COLO829 (cell line): ENCODE data around the gene CHMP1A.

Experiments used
- DNase-seq: peaks from one replicate; pipeline ENCODE4 v3.0.0; 2012; ENCODE audit warnings: low spot score

The CHMP1A gene

DNA sequence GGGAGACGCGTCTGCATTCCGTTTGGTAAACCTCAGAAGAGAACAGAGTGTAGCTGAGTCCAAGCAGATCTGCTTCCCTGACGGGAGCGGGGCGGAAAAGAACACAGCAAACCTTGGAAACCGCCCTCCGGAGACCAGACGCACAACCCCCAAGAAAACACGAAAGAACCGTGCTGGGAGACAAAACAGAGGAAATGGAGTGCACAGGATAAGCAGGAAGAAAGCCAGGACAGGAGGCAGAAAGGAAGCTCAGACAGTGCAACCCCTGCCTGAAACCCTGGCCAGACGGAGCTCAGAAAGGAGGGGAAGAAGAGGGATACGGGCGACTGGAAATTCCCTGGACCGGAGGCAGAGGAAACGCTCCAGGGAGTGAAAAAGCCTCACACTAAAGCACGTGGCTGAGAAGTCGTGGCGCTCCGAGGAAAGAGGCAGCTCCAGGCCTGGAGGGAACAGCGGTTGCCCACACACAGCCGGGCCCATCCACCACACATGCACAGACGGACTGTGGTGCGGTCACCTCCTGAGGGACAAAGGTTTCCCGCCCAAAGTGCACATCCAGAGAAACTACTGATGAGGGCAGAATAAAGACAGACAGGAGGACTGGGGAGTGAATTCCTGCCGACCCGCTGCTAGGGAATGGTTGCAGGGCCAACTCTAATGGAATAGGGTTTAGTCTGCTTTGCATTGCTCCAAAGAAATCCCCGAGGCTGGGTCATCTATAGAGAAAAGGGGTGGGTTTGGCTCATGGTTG, 33.8 kb downstream of the CHMP1A start:
- no peak for DNase-seq

DNA sequence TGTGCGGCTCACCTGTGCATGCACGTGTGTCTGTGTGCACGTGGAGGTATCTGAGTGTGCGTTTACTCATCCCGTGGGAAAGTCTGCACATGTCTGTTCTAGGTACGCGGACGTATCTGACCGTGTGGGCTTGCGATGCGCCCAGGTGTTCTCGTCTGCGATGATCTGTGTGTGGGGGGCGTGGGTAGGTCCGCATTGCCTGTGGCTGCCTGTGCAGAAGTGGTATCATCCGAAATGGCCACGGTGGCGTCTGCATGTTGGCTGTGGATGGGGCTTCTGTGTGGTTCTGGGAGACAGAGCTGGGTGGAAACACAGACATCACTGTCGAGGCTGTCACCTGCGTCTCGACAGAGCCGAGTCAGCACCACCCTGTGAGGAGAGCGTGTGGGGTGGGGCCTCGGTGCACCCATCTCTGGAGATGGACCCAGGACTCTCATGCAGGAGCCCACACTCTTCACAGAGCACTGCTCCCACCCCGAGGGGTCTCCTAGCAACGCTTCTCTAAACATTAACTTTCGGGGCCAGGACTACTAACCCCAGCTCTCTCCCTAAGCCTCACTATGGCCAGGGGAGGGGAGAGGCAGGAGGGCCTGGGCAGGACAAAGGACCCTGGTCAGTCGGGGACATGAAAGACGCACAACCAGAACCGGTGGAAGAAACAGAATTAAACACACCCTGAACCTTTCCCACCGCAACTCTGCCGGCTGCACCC, 35.7 kb downstream of the CHMP1A start:
- no peak for DNase-seq

DNA sequence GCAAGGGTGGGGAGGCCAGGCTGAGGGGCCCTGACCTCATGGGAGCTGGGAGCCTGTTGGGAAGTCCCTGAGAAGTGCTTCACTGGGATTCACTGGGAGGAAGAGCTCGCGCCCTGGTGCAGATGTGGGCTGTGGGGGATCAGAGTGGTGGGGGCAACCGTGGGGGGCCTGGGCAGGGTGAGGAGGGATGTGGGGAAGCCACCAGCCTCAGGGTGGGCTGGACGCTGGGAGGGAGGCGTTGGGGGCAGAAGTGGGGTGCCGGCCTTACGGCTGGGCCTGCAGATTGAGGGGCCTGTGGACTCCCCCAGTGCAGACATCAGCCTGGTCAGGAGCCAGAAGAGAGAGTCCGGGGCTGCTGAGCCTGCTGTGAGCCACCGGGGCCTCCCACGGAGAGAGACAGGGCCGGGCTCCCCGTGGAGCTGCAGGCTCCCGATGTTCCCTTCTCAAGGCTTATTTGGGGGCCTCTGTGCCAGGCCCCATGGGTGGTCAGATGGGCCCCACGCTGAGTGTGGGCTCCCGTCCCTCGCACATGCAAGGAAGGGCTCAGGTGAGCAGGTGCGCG, 36.3 kb downstream of the CHMP1A start:
- DNase-seq, result no peak

DNA sequence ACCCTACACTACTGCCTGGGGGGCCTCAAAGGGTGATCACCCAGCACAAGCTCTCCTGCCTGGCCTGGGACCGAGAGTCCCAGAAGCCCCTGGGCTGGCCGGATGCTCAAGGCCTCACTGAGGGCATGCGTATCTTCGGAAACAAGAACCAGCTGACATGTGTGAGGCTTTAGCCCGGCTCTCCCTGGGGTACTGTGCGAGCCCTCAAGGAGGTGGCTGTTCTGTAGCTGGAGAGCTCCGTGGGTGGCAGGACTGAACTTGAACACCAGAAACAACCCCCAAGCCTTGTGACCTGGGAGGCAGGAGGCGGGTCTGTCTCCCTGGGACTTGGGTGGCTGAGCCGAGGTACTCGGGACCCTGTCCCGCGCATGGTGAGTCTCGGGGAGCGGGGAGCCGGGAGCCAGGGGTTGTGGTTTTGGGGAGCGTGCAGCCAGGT, 37.1 kb downstream of the CHMP1A start:
- DNase-seq, result no peak

DNA sequence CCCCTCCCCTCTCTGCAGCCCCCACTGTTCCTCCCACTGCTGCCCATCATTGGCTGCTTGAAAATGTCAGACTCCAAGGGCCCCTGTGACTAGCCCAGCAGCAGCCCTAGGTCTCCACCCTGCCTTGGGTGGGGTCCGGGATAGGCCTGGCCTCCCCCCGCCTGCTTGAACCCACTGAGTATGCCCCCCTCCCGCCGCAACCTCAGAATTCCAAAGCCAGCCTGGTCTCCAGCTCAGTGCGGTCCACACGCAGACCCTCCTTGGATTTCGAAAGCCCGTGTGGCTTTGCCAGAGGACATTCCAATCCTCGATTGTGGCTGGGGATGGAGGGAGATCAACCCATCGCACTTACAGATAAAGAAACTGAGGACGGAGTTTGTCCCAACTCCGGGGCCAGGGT, 37.7 kb downstream of the CHMP1A start:
- no peak for DNase-seq

DNA sequence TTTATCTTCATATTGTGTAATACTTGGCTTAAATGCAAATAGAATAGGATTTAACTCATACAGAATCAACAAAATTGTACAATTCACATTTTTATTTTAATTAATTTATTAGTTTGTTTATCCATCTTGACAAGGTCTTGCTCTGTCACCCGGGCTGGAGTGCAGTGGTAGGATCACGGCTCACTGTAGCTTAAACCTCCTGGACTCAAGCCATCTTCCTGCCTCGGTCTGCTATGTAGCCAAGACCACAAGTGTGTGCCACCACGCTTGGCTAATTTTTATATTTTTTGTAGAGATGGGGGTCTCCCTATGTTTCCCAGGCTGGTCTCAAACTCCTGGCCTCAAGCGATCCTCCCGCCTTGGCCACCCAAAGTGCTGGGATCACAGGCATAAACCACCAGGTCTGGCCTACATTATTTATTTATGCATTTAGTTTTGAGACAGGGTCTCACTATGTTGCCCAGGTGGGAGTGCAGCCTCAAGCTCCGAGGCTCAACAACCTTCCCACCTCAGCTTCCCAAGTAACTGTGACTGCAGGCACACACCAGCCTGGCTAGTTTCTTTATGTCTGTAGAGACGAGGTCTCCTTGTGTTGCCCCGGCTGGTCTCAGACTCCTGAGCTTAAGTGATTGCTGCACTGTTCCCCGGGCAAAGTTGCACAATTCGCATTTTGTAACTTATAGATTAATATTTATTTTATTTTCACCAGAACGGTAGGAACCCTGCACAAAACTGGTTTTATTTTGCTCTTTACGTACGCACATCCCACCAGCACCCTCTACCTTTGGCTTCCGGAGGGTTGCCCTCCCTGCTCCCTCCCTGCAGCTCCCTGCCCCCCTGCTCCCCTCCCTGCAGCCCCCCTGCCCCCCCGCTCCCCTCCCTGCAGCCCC, 39.2 kb downstream of the CHMP1A start:
- DNase-seq, result no peak

DNA sequence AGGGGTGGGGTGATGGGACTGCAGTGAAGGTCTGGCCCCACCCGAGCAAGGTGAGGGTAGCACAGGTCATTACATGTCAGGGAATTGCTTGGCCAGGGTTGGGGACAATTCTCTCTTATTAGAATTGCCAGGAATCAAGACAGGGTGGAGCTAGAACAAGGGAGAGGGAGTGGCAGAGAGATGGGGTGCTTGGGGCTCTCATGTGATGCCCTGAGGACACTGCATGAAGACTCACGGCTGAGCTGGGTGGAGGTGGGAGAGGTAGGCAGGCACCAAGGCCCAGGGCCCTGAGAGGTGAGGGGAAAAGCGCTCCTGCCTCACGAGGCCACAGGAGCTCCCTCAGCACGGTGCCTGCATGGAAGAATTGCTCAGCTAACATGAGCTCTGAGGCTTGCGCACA, 40.5 kb downstream of the CHMP1A start:
- no peak for DNase-seq

DNA sequence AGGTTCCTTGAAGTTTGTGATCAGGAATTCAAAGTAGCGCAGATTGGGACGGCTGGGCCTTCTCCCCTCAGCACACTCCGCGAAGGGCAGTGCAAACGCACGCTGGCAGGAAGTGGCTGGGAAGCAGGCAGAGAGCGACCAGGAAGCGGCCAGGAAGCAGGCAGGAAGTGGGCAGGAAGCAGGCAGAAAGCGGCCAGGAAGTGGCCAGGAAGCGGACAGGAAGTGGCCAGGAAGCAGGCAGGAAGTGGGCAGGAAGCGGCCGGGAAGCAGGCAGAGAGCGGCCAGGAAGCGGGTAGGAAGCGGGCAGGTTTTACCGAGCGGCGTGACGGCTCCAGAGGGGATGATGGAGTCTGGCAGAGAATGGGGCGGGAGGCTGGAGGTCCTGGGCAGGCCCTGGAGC, 40.9 kb downstream of the CHMP1A start:
- DNase-seq, result no peak

DNA sequence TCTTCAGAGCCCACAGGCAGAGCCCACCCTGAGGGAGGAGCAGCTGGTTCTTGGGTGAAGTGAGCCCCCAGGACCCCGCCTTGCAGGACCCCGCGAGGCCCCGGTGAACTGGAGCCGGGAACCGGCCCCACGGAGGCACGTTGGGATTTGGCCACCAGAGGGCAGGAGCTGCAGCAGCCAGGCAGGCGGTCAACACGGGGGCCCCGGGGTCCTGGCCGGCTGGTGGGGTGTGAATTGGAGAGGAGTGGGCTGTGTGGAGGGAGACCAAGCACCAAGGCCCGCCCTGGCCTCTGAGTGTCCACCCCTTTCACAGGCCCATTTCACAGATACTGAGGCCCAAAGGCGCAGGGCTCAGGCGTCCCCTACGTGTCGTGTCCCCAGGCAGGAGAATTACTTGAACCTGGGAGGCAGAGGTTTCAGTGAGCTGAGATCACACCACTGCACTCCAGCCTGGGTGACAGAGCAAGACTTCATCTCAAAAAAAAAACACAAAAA, 41.9 kb downstream of the CHMP1A start:
- DNase-seq, result no peak

DNA sequence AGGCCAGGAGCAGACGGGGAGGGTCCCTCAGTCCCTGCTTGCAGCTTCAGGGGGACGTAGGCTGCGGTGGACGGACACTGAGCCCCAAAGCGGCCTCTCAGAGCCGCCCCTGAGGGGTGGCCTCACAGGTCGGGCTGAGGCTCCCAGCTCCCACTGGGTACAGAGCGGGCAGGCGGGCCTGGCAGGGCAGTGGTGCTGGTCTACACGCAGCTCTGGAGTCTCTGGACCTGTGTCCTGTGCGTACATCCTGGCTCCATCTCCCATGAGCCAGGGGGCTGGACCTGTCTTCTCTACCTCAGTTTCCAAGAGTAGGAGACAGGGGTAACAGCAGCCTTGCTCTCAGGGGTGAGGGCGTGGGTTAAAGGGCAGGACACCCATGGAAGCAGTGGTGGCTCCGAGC, 42.3 kb downstream of the CHMP1A start:
- DNase-seq, result no peak

DNA sequence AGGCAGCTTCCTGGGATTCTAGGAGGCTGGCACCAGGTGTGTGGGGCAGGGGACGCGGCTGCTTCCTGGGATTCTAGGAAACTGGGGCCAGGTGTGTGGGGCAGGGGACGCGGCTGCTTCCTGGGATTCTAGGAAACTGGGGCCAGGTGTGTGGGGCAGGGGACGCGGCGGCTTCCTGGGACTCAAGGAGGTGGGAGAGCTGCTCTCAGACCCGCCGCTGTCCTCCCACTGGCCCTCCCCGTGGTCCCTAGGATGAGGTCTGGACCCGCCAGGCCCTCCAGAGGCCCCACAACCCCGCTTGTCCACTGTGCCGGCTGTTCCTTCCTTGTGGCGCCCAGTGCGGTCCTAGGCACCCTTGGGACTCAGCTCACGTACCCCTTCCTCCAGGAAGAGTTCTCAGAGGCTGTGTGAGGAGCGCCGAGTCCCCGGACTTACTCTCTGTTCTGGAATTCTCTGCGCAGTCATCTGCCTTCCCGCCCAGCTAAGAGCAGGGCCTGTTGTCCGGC, 43.5 kb downstream of the CHMP1A start:
- DNase-seq, result no peak

DNA sequence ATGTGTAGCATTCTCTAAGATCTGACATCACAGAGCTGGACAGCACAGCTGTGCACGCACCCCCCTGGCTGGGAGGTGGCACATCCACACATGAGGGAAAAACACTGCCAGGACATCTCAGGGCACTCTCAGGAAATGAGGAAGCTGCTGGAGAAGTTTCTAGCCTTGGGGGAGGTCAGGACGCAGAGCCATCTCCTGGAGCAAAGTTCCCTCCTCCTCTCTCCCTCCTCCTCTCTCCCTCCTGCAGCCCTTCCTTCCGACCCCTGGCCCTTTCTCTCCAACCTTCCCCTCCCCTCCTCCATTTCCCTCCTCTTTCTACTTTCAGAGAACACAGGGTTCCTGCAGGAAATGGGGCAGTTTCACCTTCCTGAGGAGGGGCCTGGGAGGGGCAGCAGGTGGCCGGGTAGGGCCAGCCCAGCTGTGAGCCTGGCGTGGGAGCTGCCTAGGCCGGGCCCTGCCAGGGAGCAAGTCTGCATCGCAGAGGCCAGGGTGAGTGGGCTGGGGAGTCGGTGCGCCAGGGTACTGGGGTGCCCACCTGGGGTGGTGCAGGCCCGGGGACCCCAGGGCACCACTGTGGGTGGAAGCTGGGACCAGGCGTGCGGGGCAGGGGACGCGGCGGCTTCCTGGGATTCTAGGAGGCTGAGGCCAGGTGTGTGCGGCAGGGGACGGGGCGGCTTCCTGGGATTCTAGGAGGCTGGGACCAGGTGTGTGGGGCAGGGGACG, 44.1 kb downstream of the CHMP1A start, which contains the start of gene DPEP1:
TSS of gene DPEP1 (plus strand) at position 412 of the 723 bp plus-strand sequence. CDS start 16,769 bp downstream, outside the sequence.
- DNase-seq, result no peak

DNA sequence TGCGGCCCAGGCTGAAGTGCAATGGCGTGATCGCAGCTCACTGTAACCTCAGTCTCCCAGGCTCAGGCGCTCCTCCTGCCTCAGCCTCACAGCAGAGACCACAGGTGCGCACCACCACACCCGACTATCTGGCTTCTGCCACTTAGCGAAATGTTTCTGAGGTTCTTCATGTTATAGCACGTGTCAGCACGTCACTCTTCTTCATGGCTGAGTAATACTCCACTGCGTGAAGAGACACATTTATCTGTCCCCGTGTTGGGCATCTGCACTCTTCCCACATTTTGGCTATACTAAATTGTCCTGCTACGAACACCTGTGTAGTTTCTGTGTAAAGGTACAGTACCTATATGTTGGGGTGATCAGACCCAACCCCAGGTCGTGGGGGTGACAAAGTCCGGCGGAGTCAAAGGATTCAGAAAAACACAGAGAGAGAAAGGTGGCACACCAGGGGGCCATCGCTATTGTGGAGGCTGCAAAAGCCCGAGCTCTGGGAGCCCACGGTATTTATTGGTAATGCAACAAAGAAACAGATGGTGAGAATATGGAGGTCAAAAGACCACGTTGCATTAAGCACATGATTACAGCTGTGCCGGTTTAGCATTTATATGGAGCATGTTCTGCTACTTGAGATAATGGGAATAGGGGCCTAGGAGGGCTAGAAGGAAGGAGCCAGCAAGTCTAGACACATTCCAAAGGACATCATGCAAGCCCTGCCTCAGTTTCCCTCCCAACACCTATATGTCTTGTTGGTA, 44.9 kb downstream of the CHMP1A start:
- DNase-seq, result no peak

DNA sequence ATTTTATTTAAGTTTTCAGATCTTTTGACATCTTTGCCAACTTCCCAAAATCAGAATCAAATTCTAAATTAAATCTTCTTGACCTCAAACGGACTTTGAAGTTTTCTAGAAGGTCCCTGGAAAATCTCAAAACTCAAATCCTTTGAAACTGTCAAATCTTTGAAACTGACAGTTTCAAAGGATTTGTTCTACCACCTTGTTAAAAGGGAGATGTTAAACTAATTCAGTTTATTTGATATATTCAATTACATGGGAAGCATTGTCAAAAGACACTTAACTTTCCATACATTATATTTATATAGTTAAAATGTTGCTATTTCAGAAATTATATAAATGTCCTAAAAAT, 47.4 kb downstream of the CHMP1A start:
- DNase-seq, result no peak

DNA sequence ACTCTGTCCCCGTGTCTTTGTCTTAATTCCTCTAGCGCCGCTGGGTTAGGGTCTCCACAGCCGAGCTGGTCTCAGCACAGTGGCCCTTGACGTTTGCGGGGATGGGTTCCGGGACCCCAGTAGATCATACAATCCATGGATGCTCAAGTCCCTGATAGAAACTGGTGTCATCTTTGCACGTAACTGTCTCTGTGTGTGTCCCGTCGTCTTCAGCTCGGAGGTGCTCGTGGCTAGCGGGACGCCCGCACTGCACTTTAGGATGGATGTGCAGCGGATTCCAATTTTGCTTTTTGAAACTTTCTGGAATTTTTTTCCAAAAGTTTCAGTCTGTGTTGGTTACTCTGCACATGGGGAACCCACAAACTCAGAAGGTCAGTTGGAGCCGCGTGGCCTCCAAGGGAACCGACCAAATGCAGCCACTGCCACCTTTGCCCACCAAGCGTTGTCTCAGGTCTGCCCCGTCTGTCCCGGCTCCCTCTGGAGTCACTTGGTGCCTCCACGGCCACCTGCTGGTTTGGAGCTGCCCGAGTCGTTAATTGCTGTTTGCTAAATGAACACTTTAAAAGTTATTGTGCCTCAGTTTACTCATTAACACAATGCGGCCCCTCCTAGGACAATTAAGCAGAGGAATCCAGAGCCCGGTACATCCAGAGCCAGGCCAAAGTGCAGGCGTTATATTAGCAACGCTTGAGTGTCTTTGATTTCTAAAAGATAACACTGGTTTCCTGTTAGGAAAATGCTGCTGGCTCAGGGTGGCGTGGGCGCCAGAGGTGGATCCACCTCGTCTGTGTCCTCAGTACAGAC, 49.4 kb downstream of the CHMP1A start:
- DNase-seq, result no peak

DNA sequence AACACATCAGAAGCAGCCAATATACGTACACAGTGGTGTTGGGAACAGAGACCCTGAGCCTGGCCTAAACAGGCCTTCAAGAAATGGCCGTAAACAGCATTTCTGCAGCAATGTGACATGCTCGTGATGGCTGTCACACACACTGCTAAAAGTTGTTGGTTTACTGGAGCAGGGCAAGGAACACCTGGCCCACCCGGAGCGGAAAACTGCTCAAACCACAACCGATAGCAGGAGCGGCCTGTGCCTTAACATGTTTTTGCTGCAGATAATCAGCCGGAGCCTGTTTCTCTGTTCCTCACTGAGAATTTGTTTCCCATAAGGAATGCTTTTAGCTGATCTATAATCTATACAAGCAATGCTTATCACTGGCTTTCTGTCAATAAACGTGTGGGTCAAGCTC, 50.1 kb downstream of the CHMP1A start:
- DNase-seq, result no peak

DNA sequence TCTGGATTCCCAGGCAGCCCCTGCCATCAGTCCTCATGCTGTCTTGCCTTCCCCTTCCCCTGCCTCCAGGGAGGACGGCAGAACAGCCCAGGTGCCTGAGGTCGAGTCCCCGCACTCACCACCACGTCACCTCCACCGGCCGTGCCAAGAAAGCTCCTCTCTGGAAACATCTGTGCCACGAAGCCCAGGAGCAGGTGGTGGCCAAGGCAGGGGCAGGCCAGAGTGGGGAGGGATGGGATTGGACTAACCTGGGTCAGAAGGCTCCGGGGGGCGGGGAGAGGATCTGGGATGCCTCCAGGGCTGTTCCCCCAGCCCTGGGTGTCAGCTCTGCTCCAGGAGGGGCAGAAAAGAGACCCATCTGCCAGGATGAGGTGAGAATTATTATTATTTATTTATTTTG, 51.5 kb downstream of the CHMP1A start:
- DNase-seq, result no peak

DNA sequence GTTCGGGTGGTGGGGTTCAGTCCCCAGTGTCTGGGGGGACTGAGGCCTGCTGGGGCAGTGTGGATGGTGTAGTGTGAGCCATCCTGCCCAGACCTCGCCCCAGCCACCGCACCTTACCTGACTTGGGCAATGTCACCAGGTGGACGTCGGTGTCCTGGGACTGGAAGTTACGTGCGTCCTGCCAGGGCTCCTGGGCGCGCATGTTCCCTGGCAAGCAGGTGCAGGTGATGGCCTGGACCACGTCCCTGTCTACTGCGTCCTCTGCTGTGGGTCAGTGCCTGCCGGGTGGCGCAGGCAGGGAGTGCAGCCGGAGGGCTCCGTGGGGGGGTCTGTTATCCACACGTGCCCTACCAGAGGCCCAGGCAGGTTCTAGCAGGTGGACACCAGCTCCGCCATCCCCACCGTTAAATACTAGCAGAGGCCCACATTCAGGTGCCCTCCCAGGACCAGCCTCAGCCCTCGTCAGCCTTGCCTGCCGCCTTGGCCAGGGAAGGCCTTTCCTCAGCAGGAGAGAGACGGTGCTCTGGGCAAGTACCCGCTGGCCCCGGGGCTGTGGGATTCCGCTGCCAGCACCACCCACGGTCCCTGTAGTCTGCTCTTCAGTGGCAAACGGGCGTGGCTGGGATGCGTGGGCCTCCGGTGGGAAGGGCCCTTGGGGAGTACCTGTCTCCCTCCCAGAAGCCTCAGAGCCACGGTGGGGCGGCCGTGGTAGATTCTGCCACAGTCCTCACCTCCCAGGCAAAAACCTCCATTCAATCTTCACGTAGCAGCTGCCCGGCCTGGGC, 52.1 kb downstream of the CHMP1A start:
- no peak for DNase-seq

DNA sequence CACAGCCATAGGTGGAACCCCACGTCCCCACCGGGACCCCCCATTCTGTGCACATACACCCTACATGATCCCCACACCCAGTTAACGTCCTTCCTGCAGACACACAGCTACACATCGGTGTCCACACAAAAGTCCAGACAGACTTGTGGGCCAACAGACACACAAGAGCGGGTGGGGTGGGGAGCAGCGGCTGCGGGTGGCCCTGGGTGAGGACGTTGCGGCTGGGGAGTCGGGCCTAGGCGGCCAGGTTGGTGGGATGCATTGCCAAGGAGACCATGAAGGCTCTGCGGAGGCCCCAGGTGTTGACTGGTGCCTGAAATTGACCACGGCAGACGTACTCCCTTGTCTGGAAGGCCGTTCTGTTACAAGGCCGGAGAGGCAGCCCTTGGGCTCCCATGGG, 52.7 kb downstream of the CHMP1A start:
- DNase-seq, result no peak
